Hypothalamus (tissue), 51 donors: ENCODE results near the gene SERP2.

ENCODE experiments used
- DNase-seq, 51 donors: peaks; one replicate each; lab custom pipeline; 2025; lab: John Stamatoyannopoulos, UW

Gene SERP2

GRCh38 chr13:44354884-44355283 lies 18.7 kb upstream of the SERP2 start:
- no peak for DNase-seq

GRCh38 chr13:44355621-44356020 lies 18.0 kb upstream of the SERP2 start:
- DNase-seq, result no peak

GRCh38 chr13:44359983-44360375 lies 13.6 kb upstream of the SERP2 start:
- DNase-seq, result no peak

DNA sequence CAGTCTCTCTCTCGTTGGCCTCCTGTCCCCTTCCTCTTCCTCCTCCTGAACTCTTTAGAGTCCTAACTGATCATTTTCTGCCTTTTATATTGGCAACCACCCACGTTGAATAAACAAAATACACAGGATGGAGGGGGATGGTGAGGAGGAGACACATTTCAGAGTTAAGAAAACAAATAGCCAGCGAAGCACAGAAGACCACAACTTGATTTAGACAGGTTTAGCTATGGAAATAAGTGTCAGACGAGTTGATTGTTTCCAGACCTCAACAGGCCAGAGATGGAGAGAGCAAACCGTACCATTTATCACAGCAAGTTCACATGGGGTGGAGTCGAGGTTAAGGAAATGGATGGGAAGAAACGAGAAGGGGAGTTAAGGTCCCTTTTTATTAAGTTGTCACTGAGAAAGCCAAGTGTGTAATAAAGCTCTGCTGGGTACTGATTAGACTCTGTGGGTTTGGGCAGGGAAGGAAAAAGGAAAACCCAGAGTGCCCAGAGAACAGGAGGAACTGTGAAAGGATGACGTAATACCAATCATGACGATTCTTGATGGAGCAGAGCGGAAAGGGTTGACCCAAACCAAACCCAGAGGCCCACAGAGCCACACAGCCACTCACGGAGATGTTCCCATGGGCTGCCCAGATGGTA lies 11.1 kb upstream of the SERP2 start:
- no peak for DNase-seq

- DNase-seq, result no peak
Observed at GRCh38 chr13:44363631-44364344, 9.8 kb upstream of the SERP2 start.

DNA sequence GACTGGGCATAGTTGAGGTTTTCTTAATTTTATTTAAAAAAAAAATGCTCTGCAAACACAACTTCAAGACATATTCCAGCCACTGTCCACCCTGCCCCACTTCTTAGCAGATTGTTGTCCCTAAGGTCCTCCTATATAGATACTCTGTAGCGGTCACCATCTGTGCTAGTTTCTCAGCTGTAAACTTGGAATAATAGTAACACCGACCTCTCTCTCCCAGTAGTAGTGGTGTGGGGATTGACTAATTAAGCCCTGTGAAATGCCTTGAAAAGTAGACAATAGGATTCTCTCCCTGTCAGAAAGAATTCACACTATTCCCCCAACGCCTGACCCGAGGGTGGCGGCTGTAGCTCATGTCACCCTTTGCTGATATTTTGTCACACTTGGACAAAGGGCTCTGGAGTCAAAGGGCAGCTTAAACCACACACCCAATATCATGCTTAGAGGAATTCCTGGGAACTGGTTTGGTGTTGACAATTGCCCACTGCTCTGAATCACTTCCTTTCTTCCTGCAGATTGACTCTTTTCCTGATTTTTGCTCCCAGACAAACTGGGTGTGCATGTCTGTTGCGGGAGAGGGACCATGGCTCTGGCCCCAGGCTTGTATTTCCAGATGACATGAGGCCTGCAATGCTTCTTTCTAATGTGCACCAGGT lies 9.2 kb upstream of the SERP2 start:
- DNase-seq, result no peak

- no peak for DNase-seq
Observed at GRCh38 chr13:44365008-44365407, 8.6 kb upstream of the SERP2 start.

- DNase-seq, result no peak
Observed at GRCh38 chr13:44365899-44366298, 7.7 kb upstream of the SERP2 start.

DNA sequence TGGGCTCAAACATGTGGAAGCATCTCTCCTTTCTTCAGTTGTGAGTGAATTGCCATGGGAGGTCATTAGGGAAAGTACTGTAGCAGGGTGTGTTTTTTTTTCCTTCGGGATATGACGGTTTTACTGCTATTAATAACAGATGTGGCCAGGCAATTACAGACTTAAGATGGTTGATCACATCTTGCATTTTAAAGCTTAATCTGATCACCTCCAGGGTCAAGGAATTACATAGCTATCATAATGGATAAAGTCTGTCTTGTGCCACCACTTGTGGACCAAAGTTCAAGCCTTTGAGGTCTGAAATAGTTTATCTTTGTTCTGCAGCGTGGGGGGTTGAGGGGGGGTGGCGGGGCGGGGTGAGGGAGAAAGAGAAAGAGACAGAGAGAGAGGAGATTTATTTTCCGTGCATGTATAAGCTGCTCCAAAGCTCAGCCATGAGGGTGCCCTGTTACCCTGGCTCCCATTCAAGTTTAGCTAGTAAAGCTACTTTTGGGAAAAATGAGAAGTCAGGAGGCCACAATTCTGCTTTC lies 5.5 kb upstream of the SERP2 start:
- no peak for DNase-seq

GRCh38 chr13:44368599-44369368 lies 4.8 kb upstream of the SERP2 start:
- DNase-seq, result no peak

DNA sequence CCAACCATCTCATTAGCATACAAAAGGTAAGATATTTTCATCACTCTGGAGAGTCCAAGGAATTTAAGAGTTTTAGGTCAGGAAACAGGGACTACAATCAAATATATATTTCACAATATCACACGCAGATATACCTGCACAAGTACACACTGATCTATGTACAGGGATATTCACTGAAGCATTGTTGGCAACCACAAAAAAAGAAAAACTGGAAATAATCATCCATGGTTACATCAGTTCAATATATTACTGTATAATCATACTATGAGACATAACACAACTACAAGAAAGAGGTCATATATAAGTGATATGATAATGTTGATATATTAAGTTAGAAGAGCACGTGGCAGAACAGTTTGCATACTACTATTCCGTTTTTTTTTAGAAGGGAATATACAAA lies 2.2 kb upstream of the SERP2 start:
- DNase-seq, result no peak

GRCh38 chr13:44373247-44373600 lies 400 bp upstream of the SERP2 start:
- DNase-seq, result peak in 3 of 51 donors; percentile 37 to 57 (median 45)

DNA sequence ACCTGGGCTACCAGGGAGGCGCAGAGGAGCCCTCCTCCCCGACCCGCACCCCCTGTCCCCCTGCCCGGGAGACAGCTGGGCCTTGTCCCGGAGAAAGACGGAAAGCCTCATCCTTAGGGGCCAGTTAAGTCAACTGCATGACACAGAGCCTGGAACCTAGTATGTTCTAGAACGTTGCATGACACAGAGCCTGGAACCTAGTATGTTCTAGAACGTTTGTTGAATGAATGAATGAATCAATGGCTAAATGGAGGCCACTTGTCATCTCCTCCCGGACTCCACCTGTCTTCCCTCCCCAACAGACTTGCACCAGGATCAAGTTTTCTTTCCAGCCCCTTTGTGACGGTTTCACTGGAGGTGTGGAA lies 706 bp downstream of the SERP2 start:
- peak in 1 of 51 donors; percentile 67 for DNase-seq

DNA sequence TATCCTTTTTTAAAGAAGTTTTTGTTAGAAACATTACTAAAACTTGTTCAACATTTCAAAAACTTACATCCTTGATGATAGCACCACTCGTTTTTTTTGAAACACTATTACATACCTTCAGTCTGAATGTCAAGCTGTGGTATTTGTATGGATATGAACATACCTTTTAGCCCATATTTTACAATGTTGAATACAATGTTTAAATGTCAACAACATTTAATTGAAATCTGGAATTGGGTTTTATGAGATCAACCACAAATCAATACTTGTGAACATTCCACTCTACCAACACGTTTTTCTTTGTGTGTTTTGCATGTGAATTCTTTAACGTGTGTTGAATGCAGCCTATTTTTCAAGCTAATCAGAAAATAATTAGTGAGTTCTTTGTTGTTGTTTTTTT lies 4.7 kb downstream of the SERP2 start:
- DNase-seq, result no peak

GRCh38 chr13:44379885-44380284 lies 6.3 kb downstream of the SERP2 start:
- no peak for DNase-seq

DNA sequence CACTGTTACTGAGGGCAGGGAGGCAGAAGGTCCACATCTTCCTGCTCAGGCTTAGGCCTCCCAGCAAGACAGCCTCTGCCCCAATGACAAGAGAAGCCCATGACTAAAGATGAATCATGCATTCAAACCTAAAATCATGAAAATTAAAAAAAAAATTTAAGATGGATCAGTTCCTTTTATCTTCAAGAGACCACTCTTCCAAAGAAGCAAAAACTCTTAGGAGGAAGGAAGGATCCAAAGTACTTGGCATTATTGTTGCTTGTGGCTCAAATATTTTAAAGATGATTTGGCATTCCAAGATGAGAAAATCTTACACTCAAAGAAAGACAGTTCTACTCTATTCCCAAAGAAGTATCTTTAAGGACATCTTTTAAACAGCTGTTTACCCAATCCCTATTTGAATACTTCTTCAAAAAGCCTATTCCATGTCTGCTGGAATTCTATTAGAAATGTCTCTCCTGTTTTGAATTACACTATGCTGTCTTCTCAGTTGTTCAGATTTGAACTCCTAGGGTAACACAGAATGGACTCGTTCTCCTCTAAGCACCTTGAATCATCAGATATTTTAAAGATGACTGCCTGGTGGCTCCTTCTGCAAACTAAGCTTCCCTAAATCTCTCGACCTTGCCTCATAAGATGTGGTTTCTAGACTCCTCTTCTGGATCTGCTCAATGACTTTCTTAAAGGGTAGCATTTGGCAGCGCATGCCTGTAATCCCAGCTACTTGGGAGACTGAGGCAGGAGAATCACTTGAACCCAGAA lies 7.0 kb downstream of the SERP2 start:
- DNase-seq, result no peak

GRCh38 chr13:44382635-44383145 lies 9.1 kb downstream of the SERP2 start:
- DNase-seq, result no peak

DNA sequence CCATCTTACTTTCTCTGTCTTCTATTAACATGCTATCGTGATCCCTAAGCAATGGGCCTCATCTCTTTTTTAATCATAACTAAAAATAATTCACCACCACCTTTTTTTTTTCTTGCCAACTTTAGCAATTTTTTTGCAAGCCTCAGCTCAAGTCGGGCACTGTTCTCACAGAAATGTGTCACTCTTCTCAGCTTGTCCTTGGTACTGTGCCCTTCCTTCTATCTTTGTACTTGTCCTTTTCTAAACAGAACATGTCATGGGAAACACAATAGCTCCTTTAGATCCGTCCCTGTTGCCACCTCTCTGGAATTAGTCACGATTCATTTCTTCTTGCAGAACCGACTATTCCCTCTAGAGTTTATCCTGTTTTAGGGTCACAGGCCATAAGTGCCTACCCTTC lies 10.3 kb downstream of the SERP2 start:
- peak in 1 of 51 donors; percentile 14 for DNase-seq

DNA sequence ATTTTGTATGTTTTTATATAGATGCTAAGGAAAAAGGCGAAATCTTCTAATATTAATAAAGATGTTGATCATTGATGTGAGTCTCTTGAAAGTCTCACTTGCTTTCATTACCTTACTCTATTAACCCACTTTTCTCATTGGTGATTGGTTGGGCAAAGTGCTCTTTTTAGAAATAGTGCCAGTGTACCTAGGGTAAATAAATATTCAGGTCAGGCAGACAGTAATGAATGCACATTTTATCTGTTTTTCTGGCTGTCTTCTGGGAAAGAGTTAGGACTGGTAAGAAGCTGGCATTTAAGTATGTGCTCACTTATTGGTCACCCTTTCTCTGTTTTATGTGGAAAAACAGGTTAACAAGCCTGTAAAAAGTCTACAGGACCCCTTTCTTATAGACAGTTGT lies 11.2 kb downstream of the SERP2 start:
- no peak for DNase-seq

GRCh38 chr13:44385401-44385800 lies 11.8 kb downstream of the SERP2 start:
- DNase-seq, result no peak
